ENCODE results near the gene WDR64.

GRCh38 chr1:241632987-241633386 lies 19.1 kb upstream of the WDR64 start:
- TF ChIP-seq OSR1 (CRISPR knock-in tag; IDR thresholded peaks at IDR 0.05) (no peak), ZC3H10 (CRISPR knock-in tag; IDR thresholded peaks at IDR 0.05) (no peak), ZNF70 (CRISPR knock-in tag; IDR thresholded peaks at IDR 0.05) (no peak), SNAI2 (CRISPR knock-in tag; IDR thresholded peaks at IDR 0.05) (no peak), ARNTL (CRISPR knock-in tag; IDR thresholded peaks at IDR 0.05; ENCODE audit: borderline replicate concordance, low read depth) (no peak), TCF4 (CRISPR knock-in tag; IDR thresholded peaks at IDR 0.05; ENCODE audit: borderline replicate concordance) (no peak), GLIS3 (CRISPR knock-in tag; IDR thresholded peaks at IDR 0.05) (no peak), TSHZ2 (CRISPR knock-in tag; IDR thresholded peaks at IDR 0.05) (no peak), ZNF565 (CRISPR knock-in tag; conservative IDR thresholded peaks at IDR 0.05; ENCODE audit: low read depth) (no peak)
- TF ChIP-seq, protein P1, sequence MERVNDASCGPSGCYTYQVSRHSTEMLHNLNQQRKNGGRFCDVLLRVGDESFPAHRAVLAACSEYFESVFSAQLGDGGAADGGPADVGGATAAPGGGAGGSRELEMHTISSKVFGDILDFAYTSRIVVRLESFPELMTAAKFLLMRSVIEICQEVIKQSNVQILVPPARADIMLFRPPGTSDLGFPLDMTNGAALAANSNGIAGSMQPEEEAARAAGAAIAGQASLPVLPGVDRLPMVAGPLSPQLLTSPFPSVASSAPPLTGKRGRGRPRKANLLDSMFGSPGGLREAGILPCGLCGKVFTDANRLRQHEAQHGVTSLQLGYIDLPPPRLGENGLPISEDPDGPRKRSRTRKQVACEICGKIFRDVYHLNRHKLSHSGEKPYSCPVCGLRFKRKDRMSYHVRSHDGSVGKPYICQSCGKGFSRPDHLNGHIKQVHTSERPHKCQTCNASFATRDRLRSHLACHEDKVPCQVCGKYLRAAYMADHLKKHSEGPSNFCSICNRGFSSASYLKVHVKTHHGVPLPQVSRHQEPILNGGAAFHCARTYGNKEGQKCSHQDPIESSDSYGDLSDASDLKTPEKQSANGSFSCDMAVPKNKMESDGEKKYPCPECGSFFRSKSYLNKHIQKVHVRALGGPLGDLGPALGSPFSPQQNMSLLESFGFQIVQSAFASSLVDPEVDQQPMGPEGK (CRISPR knock-in tag; IDR thresholded peaks at IDR 0.05; ENCODE audit: borderline replicate concordance): no peak
